HL-60 (cell line): Measurements from ENCODE around the gene KIAA0232.
A peak's percentile ranks its signal among the peaks of the same experiment; 100 is the strongest.

Experiments
- DNase-seq, 2 experiments: peaks; one replicate each; pipeline ENCODE4 v3.0.0-alpha.2; 2010 to 2020; ENCODE audit warnings: low read depth in 1 of 2, low spot score in 1 of 2
- H3K27ac ChIP-seq: fragments of 250-450 bp; sonication (Bioruptor Pico); replicated peaks from 2 replicates; pipeline ENCODE4 v1.5.1; 2020; ENCODE audit warnings: mild to moderate bottlenecking, moderate library complexity
- H3K27me3 ChIP-seq: fragments of 250-450 bp; sonication (Bioruptor Pico); 2 replicates; pipeline ENCODE4 v1.5.1; 2021; ENCODE audit warnings: mild to moderate bottlenecking, moderate library complexity; ENCODE audit not compliant: insufficient read depth, poor library complexity, severe bottlenecking
- H3K4me3 ChIP-seq: replicated peaks from 2 replicates; pipeline ENCODE4 v1.5.1; 2011; ENCODE audit warnings: mild to moderate bottlenecking, control low read depth, low read length; ENCODE audit not compliant: insufficient read depth
- CTCF ChIP-seq: IDR thresholded peaks from one replicate; pipeline ENCODE4 v1.5.1; 2011; ENCODE audit warnings: low read length, control low read depth, inconsistent platforms; ENCODE audit not compliant: insufficient read depth
- GABPA ChIP-seq: IDR thresholded peaks from 2 replicates; pipeline ENCODE4 v1.6.1; 2012; ENCODE audit warnings: low read depth
- POLR2AphosphoS5 ChIP-seq: IDR thresholded peaks from 2 replicates; pipeline ENCODE4 v1.6.1; 2012; ENCODE audit warnings: low read depth
- REST ChIP-seq: IDR thresholded peaks from 2 replicates; pipeline ENCODE4 v1.6.1; 2012; ENCODE audit warnings: low read depth; ENCODE audit not compliant: insufficient replicate concordance
- SPI1 ChIP-seq: IDR thresholded peaks from 2 replicates; pipeline ENCODE4 v1.6.1; 2012; ENCODE audit warnings: low read depth, mild to moderate bottlenecking, borderline replicate concordance

KIAA0232 gene

DNA sequence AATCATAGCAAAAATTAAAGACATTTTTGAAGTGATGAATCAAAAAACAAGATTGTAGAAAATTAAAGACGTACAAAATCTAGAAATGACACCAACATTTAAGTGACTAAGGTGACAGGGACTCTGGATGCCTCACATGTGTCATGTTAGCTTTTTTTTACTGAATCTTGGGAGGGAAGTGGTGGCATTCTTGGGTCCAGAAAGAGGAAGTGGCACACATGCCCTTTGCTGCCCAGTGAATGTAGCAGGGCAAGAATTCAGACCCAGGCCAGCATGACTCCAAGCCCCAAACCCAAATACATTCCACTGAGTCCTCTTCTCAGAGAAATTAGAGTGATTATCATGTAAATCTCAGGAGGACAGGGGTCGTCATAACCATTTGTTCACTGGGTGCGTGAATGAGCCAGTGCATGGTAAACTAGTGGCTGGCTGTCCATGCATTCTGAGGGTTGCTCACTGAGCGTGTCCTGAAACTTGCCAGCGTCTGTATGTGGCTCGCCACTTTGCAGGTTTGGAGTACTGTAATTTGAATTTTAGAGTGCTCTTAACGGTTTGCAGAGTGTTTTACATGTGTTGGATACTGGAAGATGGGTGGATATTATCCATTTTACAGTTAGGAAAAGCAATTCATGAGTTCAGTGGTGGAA is 71.7 kb downstream of the KIAA0232 start:
- TF ChIP-seq REST (no peak), SPI1 (peak; percentile 99)
- no peak overlapping the region for H3K4me3 ChIP-seq
- peak; percentile 27 to 63 for DNase-seq
- H3K27ac ChIP-seq = no peak overlapping the region
- no peaks in the 10 kb centered on the region for H3K27me3 ChIP-seq

DNA sequence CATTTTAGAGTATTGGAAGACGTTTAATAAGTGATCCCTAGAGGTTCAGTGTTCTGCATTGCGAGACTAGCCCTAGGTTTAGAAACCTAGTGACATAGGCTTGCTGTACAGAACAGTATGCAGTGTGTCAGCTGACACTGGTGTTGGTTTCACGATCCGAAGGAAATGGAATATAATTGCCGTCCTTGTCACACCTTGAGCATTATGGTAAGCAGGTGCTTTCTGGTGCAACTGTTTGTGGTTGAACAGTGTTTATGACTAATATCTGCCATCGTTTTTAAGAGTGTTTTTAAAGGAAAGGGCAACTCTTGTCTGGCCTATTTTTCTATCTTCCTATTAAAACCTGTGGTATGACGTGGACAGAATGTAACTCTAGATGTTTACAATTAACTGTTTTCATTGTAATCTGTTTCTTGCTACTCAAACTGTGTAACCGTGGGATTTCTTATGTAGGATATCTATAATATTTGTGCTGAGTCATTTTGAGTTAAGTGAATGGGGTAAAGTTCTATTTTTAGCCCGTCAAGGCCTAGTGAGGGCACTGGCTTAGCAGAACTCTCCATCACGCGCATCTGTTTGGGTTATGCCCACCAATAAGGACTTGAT is 73.3 kb downstream of the KIAA0232 start:
- peak overlapping the region; percentile 9 for H3K27ac ChIP-seq
- peak in 1 of 2 experiments; percentile 24 for DNase-seq
- TF ChIP-seq CTCF (no peak), GABPA (no peak), SPI1 (no peak), POLR2AphosphoS5 (no peak), REST (no peak)

DNA sequence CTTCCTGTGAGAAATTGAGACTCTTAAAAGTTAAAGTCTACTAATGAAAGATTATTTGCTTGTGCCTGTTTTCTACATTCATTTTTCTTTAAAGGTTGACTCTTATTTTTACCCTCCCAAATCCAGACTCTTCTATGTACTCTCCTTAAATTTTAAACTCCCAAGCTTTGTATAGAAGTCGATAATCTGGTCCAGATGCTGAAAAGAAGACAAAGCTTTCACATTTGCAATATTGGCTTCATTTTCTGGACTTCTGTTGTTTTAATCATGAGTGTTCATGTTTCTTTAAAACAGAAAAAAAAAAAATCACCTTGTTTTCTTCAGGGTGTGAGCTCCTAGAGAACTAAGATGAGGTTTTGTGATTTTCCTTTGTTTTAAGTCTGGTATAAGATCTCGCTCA is 73.9 kb downstream of the KIAA0232 start:
- peak overlapping the region; percentile 1; the same call in 1 of the 2 replicates for H3K27ac ChIP-seq
- DNase-seq = no peak

More for the DNA sequence above, 73.3 kb downstream of the KIAA0232 start:
- Histone ChIP-seq H3K4me3 (no peak overlapping the region), H3K27me3 (no peaks in the 10 kb centered on the region)

More for the DNA sequence above, 73.9 kb downstream of the KIAA0232 start:
- H3K27me3 ChIP-seq = no peaks in the 10 kb centered on the region
- no peak overlapping the region for H3K4me3 ChIP-seq
- TF ChIP-seq POLR2AphosphoS5 (no peak), GABPA (no peak), REST (no peak), CTCF (no peak), SPI1 (no peak)
